ENCODE results near the gene PTPRK. TPM values are rescaled to one million over a fixed set of nuclear protein-coding genes. Genes with fewer than 3 reads are reported as not detected.

The PTPRK gene
- total and polyA plus RNA-seq, 8 donors: 57.0 to 90.4 (median 78.6) TPM

GRCh38 chr6:128358244-128358776 is 162.1 kb downstream of the PTPRK start:
- intact Hi-C loops (cut with DNase I): no loop called here
- no peaks in the 10 kb centered on the region for H3K36me3 ChIP-seq
- no peak for ATAC-seq
- H3K27ac ChIP-seq: no peak overlapping the region
- no peaks in the 10 kb centered on the region for H3K9me3 ChIP-seq
- H3K4me1 ChIP-seq: no peaks in the 10 kb centered on the region
- no peak for DNase-seq
- H3K27me3 ChIP-seq: no peaks in the 10 kb centered on the region
- H3K4me3 ChIP-seq: no peak overlapping the region
- TF ChIP-seq CTCF (IDR thresholded peaks at IDR 0.05): no peak

- DNase-seq (no peak), ATAC-seq (no peak)
- no peaks in the 10 kb centered on the region for H3K27me3 ChIP-seq
- intact Hi-C loops (cut with DNase I): no loop called here
- TF ChIP-seq CTCF (IDR thresholded peaks at IDR 0.05): no peak
- H3K9me3 ChIP-seq: no peaks in the 10 kb centered on the region
- no peaks in the 10 kb centered on the region for H3K4me1 ChIP-seq
- no peak overlapping the region for H3K4me3 ChIP-seq
- no peak overlapping the region for H3K27ac ChIP-seq
- H3K36me3 ChIP-seq: no peaks in the 10 kb centered on the region
Measured at GRCh38 chr6:128357392-128358130, 162.8 kb downstream of the PTPRK start.

- TF ChIP-seq CTCF (IDR thresholded peaks at IDR 0.05): no peak
- Histone ChIP-seq H3K4me3 (no peak overlapping the region), H3K4me1 (no peaks in the 10 kb centered on the region), H3K27ac (no peak overlapping the region), H3K27me3 (no peaks in the 10 kb centered on the region), H3K36me3 (no peaks in the 10 kb centered on the region), H3K9me3 (no peaks in the 10 kb centered on the region)
- no peak for ATAC-seq
- intact Hi-C loops (cut with DNase I): no loop called here
- no peak for DNase-seq
Measured at GRCh38 chr6:128352366-128352765, 168.0 kb downstream of the PTPRK start.

- Histone ChIP-seq H3K9me3 (no peaks in the 10 kb centered on the region), H3K36me3 (no peaks in the 10 kb centered on the region), H3K4me3 (no peak overlapping the region), H3K4me1 (no peaks in the 10 kb centered on the region), H3K27ac (no peak overlapping the region), H3K27me3 (no peaks in the 10 kb centered on the region)
- DNase-seq (no peak), ATAC-seq (no peak)
- TF ChIP-seq CTCF (IDR thresholded peaks at IDR 0.05): no peak
- intact Hi-C loops (cut with DNase I): no loop called here
Measured at GRCh38 chr6:128351255-128351514, 169.2 kb downstream of the PTPRK start.

GRCh38 chr6:128350416-128351254 is 169.8 kb downstream of the PTPRK start:
- no peaks in the 10 kb centered on the region for H3K9me3 ChIP-seq
- ATAC-seq (no peak), DNase-seq (no peak)
- H3K27me3 ChIP-seq: no peaks in the 10 kb centered on the region
- H3K4me3 ChIP-seq: no peak overlapping the region
- H3K36me3 ChIP-seq: no peaks in the 10 kb centered on the region
- intact Hi-C loops (cut with DNase I): no loop called here
- no peak overlapping the region for H3K27ac ChIP-seq
- no peak for TF ChIP-seq CTCF (IDR thresholded peaks at IDR 0.05)
- H3K4me1 ChIP-seq: no peaks in the 10 kb centered on the region

Measured in left lung (tissue), 10 donors.